ENCODE measurements around the gene ADAMTS17.

DNA sequence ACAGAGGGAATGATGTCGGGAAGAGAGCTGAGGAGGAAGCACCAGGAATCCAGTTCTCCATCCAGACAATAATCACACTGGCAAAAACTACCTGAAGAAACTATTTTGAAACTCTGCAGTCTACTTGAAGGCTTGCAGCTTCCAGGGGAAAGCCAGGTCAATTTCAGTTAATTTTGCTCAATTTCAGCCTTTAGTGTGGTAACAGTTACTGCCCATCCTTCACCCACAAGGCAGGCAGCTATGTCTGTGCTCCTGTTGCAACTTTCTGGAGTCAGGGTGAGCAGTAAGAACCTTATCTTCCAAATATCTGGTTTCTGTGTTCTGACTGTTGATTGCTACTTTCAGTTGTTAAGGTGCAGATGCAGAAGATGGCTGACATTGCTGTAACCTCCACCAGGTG lies 221.7 kb downstream of the ADAMTS17 start:
- TF ChIP-seq POLR2A (IDR thresholded peaks at IDR 0.05): no peak
- TF ChIP-seq, protein P1, sequence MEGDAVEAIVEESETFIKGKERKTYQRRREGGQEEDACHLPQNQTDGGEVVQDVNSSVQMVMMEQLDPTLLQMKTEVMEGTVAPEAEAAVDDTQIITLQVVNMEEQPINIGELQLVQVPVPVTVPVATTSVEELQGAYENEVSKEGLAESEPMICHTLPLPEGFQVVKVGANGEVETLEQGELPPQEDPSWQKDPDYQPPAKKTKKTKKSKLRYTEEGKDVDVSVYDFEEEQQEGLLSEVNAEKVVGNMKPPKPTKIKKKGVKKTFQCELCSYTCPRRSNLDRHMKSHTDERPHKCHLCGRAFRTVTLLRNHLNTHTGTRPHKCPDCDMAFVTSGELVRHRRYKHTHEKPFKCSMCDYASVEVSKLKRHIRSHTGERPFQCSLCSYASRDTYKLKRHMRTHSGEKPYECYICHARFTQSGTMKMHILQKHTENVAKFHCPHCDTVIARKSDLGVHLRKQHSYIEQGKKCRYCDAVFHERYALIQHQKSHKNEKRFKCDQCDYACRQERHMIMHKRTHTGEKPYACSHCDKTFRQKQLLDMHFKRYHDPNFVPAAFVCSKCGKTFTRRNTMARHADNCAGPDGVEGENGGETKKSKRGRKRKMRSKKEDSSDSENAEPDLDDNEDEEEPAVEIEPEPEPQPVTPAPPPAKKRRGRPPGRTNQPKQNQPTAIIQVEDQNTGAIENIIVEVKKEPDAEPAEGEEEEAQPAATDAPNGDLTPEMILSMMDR (IDR thresholded peaks at IDR 0.05): no peak
